ENCODE data around the gene SCGB1C1. TPM values are rescaled to one million over a fixed set of nuclear protein-coding genes. Genes with fewer than 3 reads are reported as not detected.

SCGB1C1 gene
- total RNA-seq = not detected in 2 replicates

GRCh38 chr11:192674-193128 is at the start of gene SCGB1C1:
Gene SCGB1C1 (plus strand): TSS chr11:193078. CDS start chr11:193100, 22 bp downstream.

GRCh38 chr11:207208-207862 is 14.5 kb downstream of the SCGB1C1 start, which contains the start of the genes BET1L and RIC8A:
Gene BET1L (minus strand): TSS chr11:207399. CDS start chr11:207321, 78 bp downstream.
Gene RIC8A (plus strand): TSS chr11:207708. CDS start chr11:208855, 1,147 bp downstream.

DNA sequence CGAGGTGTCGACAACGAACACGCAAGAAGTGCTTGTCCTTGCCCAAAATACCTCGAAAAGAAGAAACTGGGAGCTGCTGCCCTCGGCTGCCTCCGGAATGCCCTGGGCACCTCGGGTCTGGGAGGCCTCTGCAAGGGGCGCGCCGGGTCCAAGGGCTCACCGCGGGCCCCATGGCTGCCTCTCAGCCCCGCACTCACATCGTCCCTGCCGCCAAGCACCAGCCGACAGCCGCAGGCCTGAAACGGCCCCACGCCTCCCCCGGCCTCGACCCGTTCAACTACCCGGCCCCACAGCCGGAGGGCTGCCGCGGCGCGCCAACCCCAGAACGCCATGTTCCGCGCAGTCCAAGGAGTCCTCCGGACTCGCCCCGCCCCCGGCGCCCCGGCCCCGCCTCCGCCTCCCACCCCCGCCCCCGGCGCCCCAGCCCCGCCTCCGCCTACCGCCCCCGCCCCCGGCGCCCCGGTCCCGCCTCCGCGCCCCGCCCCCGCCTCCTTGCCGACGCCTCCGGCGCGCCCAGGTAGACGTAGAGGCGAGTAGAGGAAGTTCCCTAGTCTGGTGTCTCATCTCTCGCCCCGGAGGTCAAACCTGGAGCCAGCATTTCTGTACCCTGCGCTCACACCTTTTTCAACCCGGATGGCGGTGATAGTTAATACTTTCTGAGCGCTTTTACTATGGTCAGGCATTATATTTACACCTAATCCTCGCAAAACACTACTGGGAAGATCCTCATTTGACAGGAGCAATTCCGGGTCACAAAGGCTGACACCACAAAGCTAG is 43.3 kb downstream of the SCGB1C1 start, which contains the start of gene SIRT3:
Gene SIRT3 (minus strand): TSS at position 346 of the 777 bp plus-strand sequence. CDS start 14 bp downstream, at position 332.

DNA sequence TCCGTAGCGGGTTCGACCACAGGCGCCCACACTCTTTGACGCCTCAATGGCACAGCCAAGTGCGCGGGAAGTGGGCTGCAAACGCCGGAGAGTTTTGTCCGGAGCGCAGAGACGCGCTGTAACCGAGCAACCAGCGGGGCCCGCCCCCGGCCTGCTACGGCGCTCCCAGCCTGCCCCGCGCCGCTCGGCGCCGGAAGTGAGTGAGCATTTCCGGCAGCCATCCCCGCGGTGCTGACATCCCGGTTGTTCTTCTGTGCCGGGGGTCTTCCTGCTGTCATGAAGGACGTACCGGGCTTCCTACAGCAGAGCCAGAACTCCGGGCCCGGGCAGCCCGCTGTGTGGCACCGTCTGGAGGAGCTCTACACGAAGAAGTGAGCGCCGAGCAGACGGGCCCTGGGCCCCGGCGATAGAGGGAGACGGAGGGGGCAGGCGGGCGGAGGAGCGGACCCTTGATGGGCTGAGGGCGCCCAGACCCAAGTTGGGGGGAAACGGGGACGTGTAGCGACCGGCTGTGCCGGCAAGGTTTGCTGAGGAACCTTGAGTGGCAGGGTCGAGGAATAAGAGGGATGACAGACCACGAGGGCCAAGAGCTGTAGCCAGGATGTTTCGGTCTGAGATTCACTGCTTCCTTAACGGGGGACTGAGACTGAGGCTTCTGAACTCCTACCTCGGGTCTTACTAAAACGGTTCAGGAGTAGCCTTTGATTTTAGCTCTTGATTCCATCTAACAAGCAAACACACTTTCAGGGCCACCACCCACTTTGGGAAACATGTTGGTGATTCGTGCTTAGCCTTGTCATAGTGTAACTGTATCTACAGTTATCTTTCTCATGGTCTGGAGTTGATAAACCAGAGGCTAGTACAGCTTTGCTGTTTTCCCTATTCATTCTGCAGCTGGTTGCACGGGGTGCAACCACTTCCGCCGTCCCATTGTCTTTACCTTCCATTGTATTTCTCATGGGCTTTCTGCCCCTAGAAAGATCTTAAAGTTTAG is 44.2 kb downstream of the SCGB1C1 start, which contains the start of gene PSMD13:
Gene PSMD13 (plus strand): TSS at position 203 of the 994 bp plus-strand sequence. CDS start 74 bp downstream, at position 277.

Other genes starting within 250 kb of the SCGB1C1 start
- gene BET1L, start 14.3 kb downstream of the SCGB1C1 start, total RNA-seq = 32.9 and 33.6 TPM in 2 replicates
- gene RIC8A, start 14.6 kb downstream of the SCGB1C1 start, total RNA-seq = 102 and 127 TPM in 2 replicates
- 12.8 and 14.6 TPM in 2 replicates for gene SIRT3, start 43.3 kb downstream of the SCGB1C1 start, total RNA-seq
- gene PSMD13, start 43.9 kb downstream of the SCGB1C1 start, total RNA-seq = 126 and 140 TPM in 2 replicates
- not detected in 2 replicates for gene NLRP6, start 85.3 kb downstream of the SCGB1C1 start, total RNA-seq
- gene PGGHG, start 96.0 kb downstream of the SCGB1C1 start, total RNA-seq = 6.1 and 6.4 TPM in 2 replicates
- not detected in 2 replicates for gene IFITM5, start 106.4 kb downstream of the SCGB1C1 start, total RNA-seq
- gene IFITM2, start 114.7 kb downstream of the SCGB1C1 start, total RNA-seq = 317 and 338 TPM in 2 replicates
- 72.5 and 82.9 TPM in 2 replicates for gene IFITM1, start 121.0 kb downstream of the SCGB1C1 start, total RNA-seq
- 256 and 282 TPM in 2 replicates for gene IFITM3, start 127.8 kb downstream of the SCGB1C1 start, total RNA-seq
- 4.7 and 10.7 TPM in 2 replicates for gene B4GALNT4, start 176.4 kb downstream of the SCGB1C1 start, total RNA-seq
- gene PKP3, start 201.1 kb downstream of the SCGB1C1 start, total RNA-seq = 1.9 and 2.0 TPM in 2 replicates
- 25.1 and 29.9 TPM in 2 replicates for gene SIGIRR, start 221.9 kb downstream of the SCGB1C1 start, total RNA-seq
- gene ANO9, start 248.9 kb downstream of the SCGB1C1 start, total RNA-seq = under 0.01 TPM in 1 of 2 replicates, not detected in the other

All from bronchus fibroblast of lung (primary cell).